IPS-NIHi7 (cell line): Measurements from ENCODE around the gene HDAC2.
"Not testable (repeated sequence)": the region's sequence is repeated elsewhere in the genome, so short reads cannot be mapped to it uniquely, and the experiment has no call there.

ENCODE experiments used
- DNase-seq: peaks from one replicate; pipeline ENCODE4 v3.0.0; 2012; ENCODE audit warnings: mixed read lengths; ENCODE audit errors: extremely low spot score

HDAC2 gene

GRCh38 chr6:113970805-113971676 is at the start of gene HDAC2:
TSS of gene HDAC2 (minus strand) at chr6:113971148. CDS start at chr6:113970908, 240 bp downstream.
- DNase-seq: peak; percentile 89

GRCh38 chr6:114020196-114020595 is 49.2 kb upstream of the HDAC2 start:
- no peak for DNase-seq

- not testable (repeated sequence) for DNase-seq
Measured at GRCh38 chr6:114017146-114017545, 46.2 kb upstream of the HDAC2 start.

GRCh38 chr6:114014106-114014505 is 43.2 kb upstream of the HDAC2 start:
- DNase-seq: not testable (repeated sequence)

GRCh38 chr6:114011486-114011885 is 40.5 kb upstream of the HDAC2 start:
- DNase-seq: not testable (repeated sequence)

GRCh38 chr6:114010540-114010939 is 39.6 kb upstream of the HDAC2 start:
- no peak for DNase-seq

- DNase-seq: no peak
Measured at GRCh38 chr6:114009192-114009591, 38.2 kb upstream of the HDAC2 start.

GRCh38 chr6:114008331-114008730 is 37.4 kb upstream of the HDAC2 start:
- DNase-seq: no peak

- DNase-seq: no peak
Measured at GRCh38 chr6:114007516-114007915, 36.6 kb upstream of the HDAC2 start.

GRCh38 chr6:114001354-114001753 is 30.4 kb upstream of the HDAC2 start:
- no peak for DNase-seq

GRCh38 chr6:114000069-114000468 is 29.1 kb upstream of the HDAC2 start:
- no peak for DNase-seq

GRCh38 chr6:113999284-113999683 is 28.3 kb upstream of the HDAC2 start:
- DNase-seq: no peak

GRCh38 chr6:113998811-113999210 is 27.9 kb upstream of the HDAC2 start:
- DNase-seq: no peak

- DNase-seq: no peak
Measured at GRCh38 chr6:113997116-113997515, 26.2 kb upstream of the HDAC2 start.

- DNase-seq: peak; percentile 48
Measured at GRCh38 chr6:113995634-113996033, 24.7 kb upstream of the HDAC2 start.

GRCh38 chr6:113994934-113995342 is 24.0 kb upstream of the HDAC2 start:
- DNase-seq: peak; percentile 78

GRCh38 chr6:113989675-113990074 is 18.7 kb upstream of the HDAC2 start:
- DNase-seq: no peak

- not testable (repeated sequence) for DNase-seq
Measured at GRCh38 chr6:113982675-113983074, 11.7 kb upstream of the HDAC2 start.

- DNase-seq: no peak
Measured at GRCh38 chr6:113982055-113982550, 11.2 kb upstream of the HDAC2 start.

- peak; percentile 74 for DNase-seq
Measured at GRCh38 chr6:113980937-113981554, 10.1 kb upstream of the HDAC2 start.

- DNase-seq: no peak
Measured at GRCh38 chr6:113979937-113980336, 9.0 kb upstream of the HDAC2 start.

- no peak for DNase-seq
Measured at GRCh38 chr6:113978084-113978675, 7.2 kb upstream of the HDAC2 start.
